NCI-H774 (cell line): ENCODE data around the gene KCNA5.

Experiments used
- DNase-seq: peaks from one replicate; lab custom pipeline; 2025; lab: John Stamatoyannopoulos, UW

KCNA5 gene

DNA sequence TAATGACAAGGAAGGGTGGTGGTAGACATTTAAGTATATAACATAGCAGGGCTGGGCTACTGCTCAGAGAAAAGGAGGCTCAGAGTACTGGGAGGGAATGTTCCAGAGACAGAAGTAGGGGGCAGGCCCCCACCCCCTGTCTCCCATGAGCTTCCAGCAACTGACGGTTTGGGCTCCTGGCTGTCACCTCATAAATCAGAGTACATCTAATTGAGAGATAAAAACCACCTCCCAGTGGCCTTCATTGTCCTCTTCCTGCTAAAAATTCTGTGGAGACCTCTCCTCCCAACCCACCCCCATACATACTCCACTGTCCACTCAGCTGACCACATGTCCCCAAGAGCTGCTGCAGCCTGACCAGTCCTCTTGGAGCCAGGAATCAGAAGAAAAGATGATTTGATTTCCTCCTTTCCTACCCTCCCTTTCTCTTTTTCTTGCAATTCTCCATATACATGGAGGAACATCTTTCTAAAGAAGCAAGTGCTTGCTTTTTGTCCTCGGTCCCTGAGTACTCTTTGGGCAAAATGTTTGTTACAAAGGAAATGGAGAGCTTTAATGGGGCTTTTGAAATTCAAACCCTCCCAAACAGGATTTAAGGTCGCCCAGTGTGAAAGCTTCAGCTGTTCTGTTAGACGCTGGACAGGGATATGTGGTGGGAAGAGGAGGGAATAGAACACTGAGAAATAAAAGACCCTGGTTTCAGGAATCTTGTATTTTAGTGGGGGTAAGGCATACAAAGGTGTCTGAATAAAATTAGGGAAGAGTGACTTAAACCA, 16.4 kb upstream of the KCNA5 start:
- no peak for DNase-seq

DNA sequence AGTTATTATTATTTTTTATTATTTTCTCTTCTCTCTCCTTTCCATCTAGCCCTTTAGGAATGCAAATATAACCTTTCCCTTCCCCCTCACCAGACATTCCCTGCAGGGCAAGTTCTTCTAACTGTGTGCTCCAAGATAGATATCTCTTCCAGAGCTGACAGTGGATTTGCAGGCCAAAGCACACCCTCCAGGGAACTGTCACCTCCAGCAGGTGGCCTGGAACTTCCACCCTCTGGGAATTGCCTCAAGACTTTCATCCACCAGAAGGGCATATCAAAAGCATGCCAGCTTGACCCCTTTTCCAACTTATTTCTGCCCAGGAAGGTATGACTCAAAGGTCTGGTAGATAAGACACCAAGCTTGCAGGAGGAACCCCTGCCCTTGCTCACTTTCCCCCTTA, 13.6 kb upstream of the KCNA5 start:
- no peak for DNase-seq

DNA sequence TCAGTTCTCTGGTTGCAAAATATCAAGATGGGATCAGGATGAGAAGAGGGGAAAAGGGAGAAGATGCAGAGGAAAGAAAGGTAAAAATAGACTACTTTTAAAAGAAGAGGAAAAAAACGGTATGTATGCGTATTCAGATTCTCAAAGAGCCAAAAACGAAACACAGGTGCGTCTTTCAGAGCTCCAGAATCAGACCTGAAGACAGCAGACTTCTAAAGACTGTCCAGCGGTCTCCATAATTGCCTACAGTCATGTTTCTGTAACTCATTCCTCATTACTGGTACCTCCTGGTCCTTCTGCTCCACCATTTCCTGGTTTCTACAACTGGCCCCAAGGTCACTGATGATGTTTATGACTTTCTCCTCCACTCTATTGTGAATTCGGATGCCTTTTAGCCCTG, 12.4 kb upstream of the KCNA5 start:
- no peak for DNase-seq

DNA sequence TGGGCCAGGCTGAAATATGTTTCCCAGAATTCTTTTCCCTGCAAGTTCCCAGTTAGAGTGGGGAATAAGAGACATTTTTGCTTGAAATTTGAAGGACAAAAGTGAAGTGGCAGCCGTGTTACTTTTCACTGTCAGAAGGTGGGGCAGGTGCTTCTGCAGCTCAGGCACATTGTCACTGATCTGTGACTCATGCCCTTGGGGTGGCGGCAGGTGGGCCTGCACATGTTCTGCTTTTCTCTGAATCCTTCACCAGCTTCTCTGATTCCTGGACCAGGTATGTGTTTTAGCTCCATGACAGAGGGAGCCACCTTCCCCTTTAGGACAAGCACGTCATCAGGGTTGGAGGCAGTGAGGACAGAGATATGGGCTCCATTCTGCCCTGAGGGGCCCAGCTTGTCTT, 11.7 kb upstream of the KCNA5 start:
- no peak for DNase-seq

DNA sequence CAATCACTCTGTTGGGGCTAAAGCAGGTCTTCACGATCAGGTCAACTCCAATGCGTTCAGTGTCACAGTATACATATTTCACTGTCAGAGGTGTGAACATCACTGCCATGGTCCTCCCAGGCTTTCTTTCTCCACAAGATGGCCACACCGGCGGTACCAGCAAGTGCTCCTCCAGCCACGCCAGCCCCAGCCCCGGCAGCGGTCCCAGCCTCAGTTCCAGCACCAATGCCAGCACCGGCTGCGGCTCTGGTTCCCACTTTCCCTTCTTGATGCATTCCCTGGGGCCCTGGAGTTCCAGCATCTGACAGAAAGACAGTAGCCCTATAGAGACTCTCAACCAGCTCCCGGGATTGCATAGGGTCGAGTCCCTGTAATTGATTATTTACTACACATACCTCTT, 10.9 kb upstream of the KCNA5 start:
- no peak for DNase-seq

DNA sequence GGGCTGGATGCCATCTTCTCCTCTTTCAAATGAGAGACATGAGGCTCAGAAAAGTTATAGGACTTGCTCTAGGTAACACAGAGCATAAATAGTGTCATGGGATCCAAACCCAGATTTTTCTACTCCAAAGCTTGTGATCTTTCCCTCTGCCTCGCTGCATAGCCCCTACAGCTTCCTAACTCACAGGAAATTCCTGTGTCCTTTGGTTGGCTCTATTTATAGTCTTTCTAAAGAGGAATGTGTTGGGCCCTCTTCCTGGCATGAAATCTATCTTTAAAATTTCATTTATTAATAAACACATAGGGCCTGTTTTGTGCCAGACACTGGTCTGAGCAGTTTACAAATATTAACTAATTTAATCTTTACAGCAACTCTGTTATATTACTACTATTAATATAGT, 9.8 kb upstream of the KCNA5 start:
- no peak for DNase-seq

DNA sequence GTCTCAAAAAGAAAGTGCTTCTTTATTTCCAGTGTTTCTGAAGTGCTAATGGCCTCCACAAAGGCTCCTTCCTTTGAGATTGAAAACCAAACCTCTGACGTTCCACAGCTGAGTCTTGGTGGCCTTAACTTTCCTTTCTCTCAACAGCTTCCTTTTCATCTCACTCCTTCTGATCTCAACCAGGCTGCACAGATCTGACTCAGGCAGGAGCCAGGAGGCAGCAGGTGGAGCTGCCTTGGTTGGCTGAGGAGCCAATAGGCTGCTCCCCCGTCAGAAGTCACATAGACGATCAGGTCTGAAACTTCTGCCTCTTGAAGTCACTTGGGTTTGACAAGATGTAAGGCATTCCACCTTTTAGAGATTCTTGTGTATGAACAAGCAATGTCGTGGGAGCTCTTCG, 9.1 kb upstream of the KCNA5 start:
- no peak for DNase-seq

DNA sequence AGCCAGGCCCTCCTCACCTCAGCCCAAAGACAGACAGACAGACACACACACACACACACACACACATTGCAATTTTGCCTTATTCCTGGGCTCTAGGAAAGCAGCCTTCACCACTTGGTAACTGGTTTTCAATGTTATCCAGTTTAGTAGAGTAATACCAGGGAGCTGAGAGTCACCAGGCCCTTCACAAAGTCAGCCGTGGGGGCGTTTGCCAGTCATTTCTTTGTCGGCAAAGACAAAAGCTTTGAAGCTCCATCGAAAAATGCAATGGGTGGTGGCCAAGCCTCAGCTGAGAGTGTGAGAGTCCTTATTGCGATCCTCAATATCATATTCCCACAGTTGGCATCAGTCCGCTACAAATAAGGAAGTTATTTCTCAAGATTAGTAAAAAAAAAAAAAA, 8.1 kb upstream of the KCNA5 start:
- DNase-seq, result no peak

DNA sequence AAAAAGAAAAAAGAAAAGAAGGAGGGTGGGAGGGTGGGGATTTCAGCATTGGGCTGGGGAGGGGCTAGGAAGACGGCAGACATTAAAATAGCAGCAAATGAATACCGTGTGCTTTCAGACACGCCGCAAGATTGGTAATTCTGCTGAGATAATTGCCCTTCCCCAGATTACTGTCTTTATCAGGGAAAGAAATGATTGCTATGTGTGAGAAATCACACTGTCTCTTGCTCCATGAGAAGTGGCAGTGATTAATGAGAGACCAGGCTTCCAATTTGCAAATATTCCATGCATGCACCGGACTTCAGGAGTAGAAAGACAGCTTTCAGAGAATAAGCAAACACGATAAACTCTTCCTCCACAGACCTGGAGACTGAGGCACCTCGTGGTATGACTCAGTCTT, 7.6 kb upstream of the KCNA5 start:
- no peak for DNase-seq

DNA sequence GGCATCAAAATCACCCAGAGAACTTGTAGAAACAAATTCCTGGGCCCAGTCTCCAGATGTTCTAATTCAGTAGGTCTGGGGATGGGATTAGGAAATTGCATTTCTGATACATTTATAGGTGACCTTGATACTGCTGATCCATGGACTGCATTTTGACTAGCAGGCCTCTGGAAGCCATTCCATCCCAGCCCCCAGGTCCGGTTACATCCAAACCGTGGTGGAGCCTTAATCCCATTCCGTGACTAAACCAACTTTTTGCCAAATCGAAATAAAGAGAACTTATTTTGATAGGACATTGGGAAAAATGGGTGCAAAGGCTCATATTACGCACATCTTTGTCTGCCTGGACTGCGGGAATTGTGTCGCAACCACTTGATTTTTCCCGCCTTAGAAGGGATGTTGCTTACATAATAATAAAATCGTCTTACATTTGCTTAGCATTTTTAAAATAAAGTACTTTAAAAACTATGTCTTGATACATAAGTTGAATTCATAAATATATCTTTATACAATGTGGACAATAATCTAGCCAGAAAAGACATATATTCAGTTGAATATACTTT, 5.8 kb upstream of the KCNA5 start:
- DNase-seq, result no peak

DNA sequence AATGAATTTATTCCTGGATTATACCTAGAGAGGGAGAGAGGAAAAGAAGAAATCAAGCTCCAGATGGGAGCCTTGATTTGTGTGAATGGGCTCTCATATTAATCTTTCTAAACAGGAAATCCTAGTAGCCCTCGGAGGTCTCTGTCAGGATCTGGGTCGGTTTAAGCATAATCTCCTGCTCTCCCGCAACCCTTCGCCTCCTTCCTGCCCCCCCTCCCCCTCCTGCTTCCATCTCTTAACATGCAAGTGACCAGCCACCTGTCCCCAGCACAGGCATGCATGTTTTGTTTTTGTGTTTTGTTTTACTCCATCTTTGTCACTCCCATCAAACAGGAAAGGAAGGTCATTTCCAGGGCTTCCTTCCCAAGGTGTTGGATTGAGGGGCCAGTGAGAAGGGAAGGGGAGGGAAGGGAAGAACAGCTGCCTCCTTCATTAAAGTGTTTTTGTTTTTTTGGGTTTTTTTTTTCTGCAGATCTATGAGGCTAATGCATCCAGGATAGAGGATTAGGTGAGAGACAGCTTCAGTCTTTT, 4.8 kb upstream of the KCNA5 start:
- no peak for DNase-seq

DNA sequence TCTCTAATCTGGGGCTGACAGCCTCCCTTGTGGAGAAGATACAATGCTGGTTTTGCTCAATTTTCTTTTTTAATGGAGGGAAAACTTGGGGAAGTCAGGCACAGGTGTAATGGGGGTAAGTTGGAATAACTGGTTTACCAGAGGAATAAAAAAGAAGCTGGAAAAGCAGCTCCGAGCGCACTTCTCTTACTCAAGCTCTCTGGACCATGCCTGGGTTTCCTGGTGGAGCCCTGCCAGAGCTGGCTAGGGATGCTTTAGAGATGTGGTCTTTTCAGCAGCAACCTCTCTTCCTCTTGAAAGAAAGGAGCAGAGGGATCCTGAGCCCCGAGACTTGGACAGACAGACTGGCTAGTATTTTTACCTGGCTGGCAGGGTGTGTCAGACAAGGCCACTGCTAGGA, 3.9 kb upstream of the KCNA5 start:
- no peak for DNase-seq

DNA sequence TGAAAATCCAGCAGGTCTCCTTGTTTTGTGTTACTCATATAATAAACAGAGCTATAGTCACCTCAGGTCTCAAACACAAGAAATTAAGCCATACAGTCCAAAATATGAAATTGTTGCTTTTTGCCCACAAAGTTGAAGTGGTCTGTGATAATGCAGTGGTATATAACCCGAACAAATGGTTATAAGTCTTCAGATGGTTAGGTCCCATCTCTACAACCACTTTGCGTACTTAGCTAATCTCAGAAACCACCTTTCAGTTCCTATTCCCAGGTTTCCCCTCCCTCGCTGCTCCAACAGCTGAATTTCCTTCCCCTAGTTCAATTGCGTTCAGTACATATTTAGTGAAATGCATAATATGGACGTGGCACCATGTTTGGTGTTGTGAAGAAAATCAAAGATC, 3.3 kb upstream of the KCNA5 start:
- DNase-seq, result no peak

DNA sequence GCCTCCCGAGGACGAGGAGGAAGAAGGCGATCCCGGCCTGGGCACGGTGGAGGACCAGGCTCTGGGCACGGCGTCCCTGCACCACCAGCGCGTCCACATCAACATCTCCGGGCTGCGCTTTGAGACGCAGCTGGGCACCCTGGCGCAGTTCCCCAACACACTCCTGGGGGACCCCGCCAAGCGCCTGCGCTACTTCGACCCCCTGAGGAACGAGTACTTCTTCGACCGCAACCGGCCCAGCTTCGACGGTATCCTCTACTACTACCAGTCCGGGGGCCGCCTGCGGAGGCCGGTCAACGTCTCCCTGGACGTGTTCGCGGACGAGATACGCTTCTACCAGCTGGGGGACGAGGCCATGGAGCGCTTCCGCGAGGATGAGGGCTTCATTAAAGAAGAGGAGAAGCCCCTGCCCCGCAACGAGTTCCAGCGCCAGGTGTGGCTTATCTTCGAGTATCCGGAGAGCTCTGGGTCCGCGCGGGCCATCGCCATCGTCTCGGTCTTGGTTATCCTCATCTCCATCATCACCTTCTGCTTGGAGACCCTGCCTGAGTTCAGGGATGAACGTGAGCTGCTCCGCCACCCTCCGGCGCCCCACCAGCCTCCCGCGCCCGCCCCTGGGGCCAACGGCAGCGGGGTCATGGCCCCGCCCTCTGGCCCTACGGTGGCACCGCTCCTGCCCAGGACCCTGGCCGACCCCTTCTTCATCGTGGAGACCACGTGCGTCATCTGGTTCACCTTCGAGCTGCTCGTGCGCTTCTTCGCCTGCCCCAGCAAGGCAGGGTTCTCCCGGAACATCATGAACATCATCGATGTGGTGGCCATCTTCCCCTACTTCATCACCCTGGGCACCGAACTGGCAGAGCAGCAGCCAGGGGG, 979 bp downstream of the KCNA5 start:
- no peak for DNase-seq

DNA sequence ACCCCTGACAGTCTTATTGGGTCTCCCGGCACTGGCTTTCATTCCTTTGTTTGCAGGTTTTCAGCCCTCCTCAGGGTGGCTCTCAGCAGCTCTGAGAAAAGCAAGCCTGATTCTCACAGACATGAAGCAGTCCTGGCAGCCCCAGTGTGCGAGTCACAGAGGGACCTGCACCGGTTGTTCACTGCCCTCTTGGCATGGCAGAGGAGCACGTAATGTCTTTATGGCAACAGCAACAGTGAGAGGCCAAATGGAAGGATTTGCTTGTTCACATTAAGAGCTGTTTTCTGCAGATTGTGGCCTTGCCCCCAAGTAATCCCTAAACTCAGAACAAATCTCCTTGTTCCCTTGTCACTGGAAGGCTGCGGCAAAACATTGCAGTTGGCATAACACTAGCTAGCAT, 3.4 kb downstream of the KCNA5 start:
- DNase-seq, result no peak

DNA sequence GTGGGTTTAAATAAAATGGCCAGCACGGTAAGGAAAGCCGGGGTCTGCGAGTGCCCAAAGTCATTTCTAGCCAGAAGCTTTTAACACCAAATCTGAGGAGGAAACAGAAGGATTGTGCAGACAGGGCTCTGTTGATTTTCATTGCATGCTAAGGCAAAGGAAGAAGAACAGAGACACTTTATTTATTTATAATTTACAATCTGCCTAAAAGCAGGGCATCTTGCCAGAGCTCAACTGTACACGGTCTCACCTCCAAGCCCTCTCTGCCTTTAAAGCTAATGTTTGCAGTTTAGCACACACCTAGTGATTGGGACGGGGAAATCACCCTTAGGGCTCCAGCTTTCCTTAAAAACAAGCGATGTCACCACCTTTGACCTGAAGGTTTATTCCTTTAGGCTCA, 4.0 kb downstream of the KCNA5 start:
- DNase-seq, result no peak

DNA sequence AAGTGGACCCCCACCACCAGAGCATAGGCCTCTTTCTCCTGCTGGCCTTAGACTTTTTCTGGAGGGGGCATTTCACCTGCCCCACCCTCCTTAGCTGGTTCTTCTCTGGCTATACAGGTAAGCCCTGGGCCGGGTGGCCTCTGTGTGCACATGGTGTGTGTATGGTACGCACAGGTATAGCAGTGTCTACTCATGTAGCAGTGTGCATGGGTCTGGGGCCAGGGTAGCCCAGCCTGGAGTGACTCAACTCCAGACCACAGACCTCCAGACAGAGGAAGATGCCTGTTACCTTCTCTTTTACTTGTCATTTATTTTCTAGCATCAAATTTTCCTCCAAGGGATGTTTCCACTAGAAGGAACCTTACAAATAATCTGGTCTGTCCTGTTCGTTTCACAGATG, 6.9 kb downstream of the KCNA5 start:
- no peak for DNase-seq

DNA sequence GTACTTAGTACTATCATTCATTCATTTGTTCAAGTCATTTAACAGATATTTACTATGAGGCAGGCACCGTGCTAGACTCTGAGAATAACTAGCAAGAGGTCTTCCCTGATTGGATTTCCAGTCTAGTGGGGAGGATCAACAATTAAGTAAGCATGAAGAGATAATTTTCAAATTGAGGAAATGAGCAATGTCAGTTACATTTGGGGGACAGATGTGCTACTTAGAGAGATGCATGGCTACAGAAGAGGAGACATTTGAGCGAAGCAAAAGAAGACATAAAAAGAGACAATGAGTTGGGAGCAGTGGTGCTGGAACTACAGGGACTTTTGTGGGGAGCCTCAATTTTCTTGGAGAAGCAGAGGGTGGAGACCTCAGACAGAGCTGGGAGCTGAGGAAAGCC, 7.7 kb downstream of the KCNA5 start:
- DNase-seq, result no peak

DNA sequence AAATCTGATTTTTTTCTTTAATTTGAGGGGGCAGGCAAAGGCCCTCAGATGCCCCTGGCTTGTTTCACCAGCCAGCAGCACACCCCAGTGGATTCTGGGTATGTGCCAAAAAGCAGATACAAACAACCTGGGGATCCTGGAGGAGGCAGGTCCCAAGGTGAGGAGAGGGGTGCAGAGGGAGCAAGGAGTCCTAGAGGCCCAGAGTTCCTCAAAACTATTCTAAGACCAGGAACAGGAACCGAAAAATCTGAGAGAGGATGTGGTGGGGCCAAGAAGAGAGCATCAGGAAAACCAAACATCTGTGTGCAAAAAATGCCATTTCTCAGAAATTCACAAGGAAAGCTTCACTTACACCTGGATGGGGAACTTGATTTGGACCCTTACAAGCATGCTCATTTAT, 8.2 kb downstream of the KCNA5 start:
- DNase-seq, result no peak

DNA sequence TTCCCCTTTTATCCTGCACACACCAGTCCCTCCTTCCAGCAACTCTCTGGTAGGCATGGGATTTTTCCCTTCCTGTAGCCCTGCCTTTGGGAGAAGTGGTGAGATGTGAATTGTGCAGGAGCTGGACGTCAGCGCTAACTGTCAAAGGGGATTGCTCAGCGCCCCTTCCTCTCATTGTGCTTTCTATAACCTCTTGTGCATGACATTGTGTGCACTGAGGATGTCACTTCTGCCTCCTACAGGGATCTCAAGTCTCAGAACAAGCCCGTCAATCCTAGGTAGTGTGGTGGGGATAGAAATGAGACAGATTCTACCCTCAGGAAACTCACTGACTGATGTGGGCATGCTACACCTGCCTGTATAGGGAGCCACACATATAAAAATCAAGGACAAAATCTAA, 8.7 kb downstream of the KCNA5 start:
- DNase-seq, result no peak

DNA sequence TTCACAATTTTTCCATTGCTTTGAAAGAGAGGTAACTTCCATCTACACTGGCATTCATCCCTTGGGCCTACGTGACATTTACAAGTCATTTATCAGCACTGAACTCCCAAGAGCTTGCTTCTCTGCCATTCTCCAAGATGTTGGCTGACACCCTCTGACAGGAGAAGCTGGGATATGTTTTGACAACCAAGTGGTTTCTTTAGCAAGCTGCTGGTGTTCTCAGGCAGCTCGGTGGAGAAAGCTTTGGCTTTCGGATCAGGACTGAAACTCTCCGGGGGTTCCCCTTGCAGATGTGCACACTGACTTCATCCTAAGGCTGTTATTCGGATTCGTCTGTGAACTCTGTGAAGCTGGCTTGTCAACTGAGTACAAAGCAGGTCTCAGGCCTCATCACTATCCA, 15.7 kb downstream of the KCNA5 start:
- DNase-seq, result no peak

DNA sequence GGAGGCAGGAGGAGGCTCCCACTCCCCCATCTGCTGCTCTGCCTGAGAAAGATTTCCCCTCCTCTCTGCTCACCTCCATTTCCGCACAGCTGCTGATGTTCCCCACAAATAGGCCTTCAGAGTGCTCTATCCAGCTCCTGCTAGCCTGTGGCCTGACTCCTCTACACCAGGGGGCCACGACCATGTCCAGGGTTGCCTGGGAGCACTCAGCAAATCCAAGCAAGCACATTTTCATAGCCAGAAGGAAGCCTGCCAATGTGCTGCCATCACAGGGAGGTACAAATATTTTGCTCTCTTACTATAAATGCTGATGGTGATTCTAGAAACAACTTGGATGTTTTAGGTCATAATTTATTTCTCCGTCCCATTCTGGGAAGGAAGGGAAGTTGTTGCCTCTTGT, 17.3 kb downstream of the KCNA5 start:
- DNase-seq, result no peak

DNA sequence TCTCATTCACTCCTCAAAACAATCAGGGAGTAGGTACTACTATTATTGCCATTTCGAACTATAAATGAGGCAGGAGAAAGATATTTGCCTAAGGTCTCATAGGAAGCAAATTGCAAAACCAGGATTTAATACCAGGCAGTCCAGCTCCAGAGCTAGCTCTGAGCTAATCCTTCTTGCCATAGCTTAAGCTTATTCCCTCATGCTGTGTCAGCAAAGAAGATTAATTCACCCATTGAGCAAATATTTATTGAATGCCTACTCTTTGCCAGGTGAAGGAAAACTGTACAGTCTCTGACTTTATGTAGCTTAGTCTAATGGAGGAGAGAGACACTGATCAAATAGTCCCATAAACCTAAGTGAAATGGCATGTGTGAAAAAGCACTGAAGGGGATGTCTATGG, 19.5 kb downstream of the KCNA5 start:
- DNase-seq, result peak; percentile 2
